CD4-positive, alpha-beta T cell treated with Interleukin-15 for 1 hour (primary cell): ENCODE data around the gene OR8D4.
"Not testable (repeated sequence)": the region's sequence is repeated elsewhere in the genome, so short reads cannot be mapped to it uniquely, and the experiment has no call there.

Source experiments
- DNase-seq: peaks from one replicate; pipeline ENCODE4 v3.0.0-alpha.2; 2020

OR8D4 gene

GRCh38 chr11:123901867-123902266 is at the start of gene OR8D4:
OR8D4 (plus strand) TSS chr11:123902167; CDS start chr11:123906432, 4,265 bp downstream.
- DNase-seq: no peak

- no peak for DNase-seq
These were observed 49.6 kb upstream of the OR8D4 start for GRCh38 chr11:123852321-123852720.

- DNase-seq: no peak
These were observed 48.9 kb upstream of the OR8D4 start for GRCh38 chr11:123853038-123853437.

- no peak for DNase-seq
These were observed 45.5 kb upstream of the OR8D4 start for GRCh38 chr11:123856444-123856843.

GRCh38 chr11:123859731-123860130 is 42.2 kb upstream of the OR8D4 start:
- no peak for DNase-seq

GRCh38 chr11:123865293-123865692 is 36.7 kb upstream of the OR8D4 start:
- not testable (repeated sequence) for DNase-seq

- not testable (repeated sequence) for DNase-seq
These were observed 34.2 kb upstream of the OR8D4 start for GRCh38 chr11:123867795-123868194.

- no peak for DNase-seq
These were observed 21.1 kb upstream of the OR8D4 start for GRCh38 chr11:123880912-123881311.

GRCh38 chr11:123885570-123885969 is 16.4 kb upstream of the OR8D4 start, which contains the start of gene TMEM225:
TMEM225 (minus strand) TSS chr11:123885670; CDS start chr11:123885425, 245 bp downstream.
- no peak for DNase-seq

- no peak for DNase-seq
These were observed 9.9 kb upstream of the OR8D4 start for GRCh38 chr11:123892031-123892430.

- DNase-seq: no peak
These were observed 2.2 kb upstream of the OR8D4 start for GRCh38 chr11:123899792-123900191.

- no peak for DNase-seq
These were observed 2.0 kb downstream of the OR8D4 start for GRCh38 chr11:123903932-123904331.

- no peak for DNase-seq
These were observed 3.0 kb downstream of the OR8D4 start for GRCh38 chr11:123904932-123905331.

- no peak for DNase-seq
These were observed 3.9 kb downstream of the OR8D4 start for GRCh38 chr11:123905826-123906225.

- no peak for DNase-seq
These were observed 19.0 kb downstream of the OR8D4 start for GRCh38 chr11:123920943-123921342.

GRCh38 chr11:123924027-123924426 is 22.1 kb downstream of the OR8D4 start:
- no peak for DNase-seq

GRCh38 chr11:123939317-123939716 is 37.4 kb downstream of the OR8D4 start, which contains the start of gene OR4D5:
OR4D5 (plus strand) TSS chr11:123939617; CDS start chr11:123939617, 0 bp downstream.
- DNase-seq: no peak

GRCh38 chr11:123942413-123942812 is 40.4 kb downstream of the OR8D4 start:
- no peak for DNase-seq

GRCh38 chr11:123943738-123944137 is 41.8 kb downstream of the OR8D4 start, which contains the start of gene OR6T1:
OR6T1 (minus strand) TSS chr11:123943838; CDS start chr11:123943838, 0 bp downstream.
- DNase-seq: no peak

GRCh38 chr11:123945132-123945531 is 43.2 kb downstream of the OR8D4 start:
- DNase-seq: no peak

GRCh38 chr11:123956752-123957151 is 54.8 kb downstream of the OR8D4 start:
- no peak for DNase-seq
